Activated effector memory CD4-positive, alpha-beta T cell treated with anti-CD3 and anti-CD28 coated beads, Interleukin-2, amount 50 U/mL, for 16 hours (primary cell): Measurements from ENCODE around the gene SLC24A3.

Source experiments
- DNase-seq: peaks from one replicate; pipeline ENCODE4 v3.0.0-alpha.2; 2020

Gene SLC24A3

GRCh38 chr20:19519466-19519865, 307.0 kb downstream of the SLC24A3 start:
- no peak for DNase-seq

GRCh38 chr20:19520261-19520660, 307.8 kb downstream of the SLC24A3 start:
- no peak for DNase-seq

GRCh38 chr20:19522071-19522801, 309.8 kb downstream of the SLC24A3 start:
- DNase-seq, result no peak

GRCh38 chr20:19522836-19523590, 310.6 kb downstream of the SLC24A3 start:
- DNase-seq, result no peak

- DNase-seq, result no peak
Observed at GRCh38 chr20:19524691-19525090, 312.2 kb downstream of the SLC24A3 start.

GRCh38 chr20:19527509-19527908, 315.1 kb downstream of the SLC24A3 start:
- no peak for DNase-seq

- no peak for DNase-seq
Observed at GRCh38 chr20:19528286-19529030, 316.0 kb downstream of the SLC24A3 start.

GRCh38 chr20:19530006-19530405, 317.6 kb downstream of the SLC24A3 start:
- no peak for DNase-seq

- no peak for DNase-seq
Observed at GRCh38 chr20:19531446-19531845, 319.0 kb downstream of the SLC24A3 start.

DNA sequence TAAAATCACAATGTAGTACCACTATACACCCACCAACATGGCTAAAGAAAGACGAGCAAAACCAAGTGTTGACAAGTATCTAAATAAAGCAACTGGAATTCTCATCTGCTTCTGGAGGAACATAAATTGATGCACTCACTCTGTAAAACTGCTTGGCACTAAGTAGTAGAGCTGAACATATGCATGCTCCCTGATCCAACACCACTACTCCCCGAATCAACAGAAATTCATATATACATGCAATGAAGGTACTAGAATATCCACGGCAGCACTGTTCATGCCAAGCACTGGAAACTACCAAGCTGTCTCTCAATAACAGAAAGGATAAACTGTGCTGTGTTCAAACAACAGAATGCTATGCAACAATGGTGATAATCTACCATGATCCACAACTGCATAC, 326.1 kb downstream of the SLC24A3 start:
- no peak for DNase-seq

DNA sequence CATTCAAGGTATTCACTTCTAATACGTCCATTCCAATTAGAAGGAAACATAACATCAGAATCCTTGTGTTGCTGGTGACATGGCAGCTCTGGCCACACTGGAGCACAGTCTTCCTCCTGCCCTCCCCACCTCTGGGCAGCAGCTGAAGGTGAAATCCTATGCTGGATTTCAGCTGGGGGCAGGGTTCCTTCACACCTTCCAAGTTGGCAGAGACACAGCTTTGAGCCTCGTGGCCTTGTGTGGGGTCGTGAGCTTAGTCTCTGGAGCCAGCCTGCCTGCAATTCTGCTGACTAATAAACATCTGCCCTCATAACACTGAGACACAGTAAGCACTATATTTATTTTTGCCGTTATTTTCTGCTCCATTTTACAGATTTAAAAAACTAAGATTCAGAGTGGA, 326.7 kb downstream of the SLC24A3 start:
- no peak for DNase-seq

GRCh38 chr20:19540392-19540791, 327.9 kb downstream of the SLC24A3 start:
- no peak for DNase-seq

- no peak for DNase-seq
Observed at GRCh38 chr20:19543101-19543500, 330.7 kb downstream of the SLC24A3 start.

GRCh38 chr20:19544684-19545083, 332.2 kb downstream of the SLC24A3 start:
- DNase-seq, result no peak

DNA sequence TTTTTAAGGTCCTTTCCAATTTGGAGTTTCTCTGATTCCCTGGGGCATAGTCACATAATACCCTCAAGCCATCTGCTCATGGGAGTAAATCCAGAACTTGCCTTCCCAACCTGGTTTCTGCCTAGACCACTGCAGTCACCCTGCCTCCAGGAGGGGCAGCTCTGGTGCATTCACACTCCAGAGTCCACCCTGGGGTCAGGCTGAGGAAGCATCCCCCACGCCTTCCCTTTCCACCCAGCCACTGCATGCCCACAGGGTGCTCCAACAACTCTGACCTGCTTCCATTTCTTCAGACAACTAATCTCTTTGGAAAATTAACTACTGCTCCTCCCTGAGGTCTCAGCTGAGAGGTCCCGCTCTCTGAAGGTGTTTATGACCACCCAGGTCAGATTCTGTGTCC, 334.2 kb downstream of the SLC24A3 start:
- DNase-seq, result no peak

- DNase-seq, result no peak
Observed at GRCh38 chr20:19547547-19547946, 335.1 kb downstream of the SLC24A3 start.

- no peak for DNase-seq
Observed at GRCh38 chr20:19549896-19550295, 337.5 kb downstream of the SLC24A3 start.

DNA sequence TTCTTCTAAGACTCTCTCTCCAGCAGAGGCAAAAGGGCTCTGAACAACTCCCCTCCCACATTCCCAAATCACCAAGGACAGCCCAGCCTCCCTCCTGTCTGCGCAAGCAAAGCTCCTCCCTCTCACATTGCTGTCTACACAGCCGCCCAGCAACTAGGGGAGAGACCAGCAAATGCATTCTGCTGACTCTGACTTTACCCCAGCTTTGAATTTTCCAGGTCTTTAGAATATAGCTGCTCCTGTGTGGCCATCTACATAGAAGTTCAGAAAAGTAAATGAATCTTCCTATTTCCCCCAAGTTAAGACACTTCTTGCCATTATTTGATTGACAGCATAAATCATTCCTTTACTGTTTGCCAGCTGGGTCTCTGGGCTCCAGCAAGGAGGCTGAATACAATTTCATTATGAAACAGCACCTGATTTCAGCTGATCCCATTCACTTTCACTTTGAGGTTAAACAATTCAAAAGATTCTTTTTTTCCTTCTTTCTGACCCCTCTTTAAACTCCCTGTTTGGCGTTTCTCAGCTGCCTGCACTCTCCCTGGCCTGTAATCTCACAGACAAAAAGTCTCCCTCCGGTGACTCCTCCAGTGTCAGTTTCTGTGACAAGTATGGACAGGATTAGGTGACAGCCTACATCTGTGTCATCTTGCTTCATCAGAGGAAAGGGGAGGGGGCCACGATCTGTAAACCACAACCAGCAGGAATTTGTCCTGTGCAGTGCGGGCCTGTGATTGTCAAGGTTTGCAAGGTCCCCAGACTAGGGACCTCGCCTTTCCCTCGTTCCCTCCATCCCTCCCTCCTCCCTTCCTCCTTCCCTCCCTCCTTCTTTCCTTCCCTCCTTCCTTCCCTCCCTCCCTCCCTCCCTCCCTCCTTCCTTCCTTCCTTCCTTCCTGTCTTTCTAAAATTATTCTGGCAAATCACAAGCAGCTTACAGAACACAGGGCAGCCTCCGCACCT, 340.1 kb downstream of the SLC24A3 start:
- DNase-seq, result no peak

GRCh38 chr20:19554666-19555065, 342.2 kb downstream of the SLC24A3 start:
- no peak for DNase-seq

- DNase-seq, result no peak
Observed at GRCh38 chr20:19555726-19556125, 343.3 kb downstream of the SLC24A3 start.

DNA sequence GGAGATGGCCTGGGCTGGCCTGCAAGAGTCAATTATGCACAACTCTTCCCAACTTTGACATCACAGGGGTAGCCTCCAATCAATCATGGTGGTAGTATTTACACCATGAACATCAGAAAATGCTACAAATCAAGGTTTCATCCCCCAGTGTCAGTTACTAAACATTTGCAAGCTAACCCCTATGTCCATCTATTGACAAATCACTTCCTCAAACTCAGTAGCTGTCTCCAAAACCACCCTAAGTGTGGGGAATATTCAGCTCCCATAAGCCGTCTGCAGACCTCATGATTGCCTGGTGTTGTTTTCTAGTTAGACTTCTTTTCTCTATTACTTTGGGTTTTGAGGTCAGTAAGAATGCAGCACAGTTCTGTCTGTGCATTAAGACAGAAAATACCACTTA, 344.8 kb downstream of the SLC24A3 start:
- no peak for DNase-seq

DNA sequence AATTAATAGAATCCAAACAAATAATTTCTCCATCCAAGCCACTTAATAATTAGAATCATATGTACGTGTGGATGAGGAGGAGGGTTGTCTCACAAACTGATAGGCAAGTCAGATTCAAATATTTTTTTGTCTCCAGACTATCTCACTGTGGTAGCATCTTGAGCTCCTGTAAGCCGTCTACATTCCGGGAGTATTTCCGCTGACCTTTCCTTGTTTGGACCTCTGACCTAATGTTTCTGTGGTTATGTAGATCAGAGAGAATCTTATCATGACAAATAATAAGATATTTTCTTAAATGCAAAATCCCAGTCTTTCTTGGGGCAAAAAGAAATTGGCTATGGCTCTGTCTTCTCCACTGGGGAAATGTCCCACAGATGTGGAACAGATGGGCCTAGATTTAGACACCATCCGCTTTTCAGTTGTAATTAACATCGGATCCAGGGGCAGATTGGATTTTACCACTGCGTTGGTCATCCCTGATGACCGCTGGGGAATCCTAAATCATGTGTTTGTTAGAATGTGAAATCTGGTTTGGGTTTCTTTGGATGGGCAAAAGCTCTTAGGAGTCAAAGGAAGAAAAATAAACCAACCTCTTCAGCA, 348.5 kb downstream of the SLC24A3 start:
- no peak for DNase-seq
